Stimulated activated CD8-positive, alpha-beta memory T cell treated with anti-CD3 and anti-CD28 coated beads, Interleukin-4, amount 100 ng/mL, for 48 hours (primary cell): Measurements from ENCODE around the gene CALML3.

Source experiments
- DNase-seq: peaks from one replicate; pipeline ENCODE4 v3.0.0-alpha.2; 2020

Gene CALML3

GRCh38 chr10:5492322-5492855, 32.4 kb upstream of the CALML3 start:
- no peak for DNase-seq

- no peak for DNase-seq
Observed at GRCh38 chr10:5492929-5493576, 31.7 kb upstream of the CALML3 start.

GRCh38 chr10:5493691-5494090, 31.1 kb upstream of the CALML3 start:
- no peak for DNase-seq

- DNase-seq = no peak
Observed at GRCh38 chr10:5494611-5495010, 30.1 kb upstream of the CALML3 start.

GRCh38 chr10:5496261-5497250, 28.2 kb upstream of the CALML3 start:
- no peak for DNase-seq

- no peak for DNase-seq
Observed at GRCh38 chr10:5497289-5497688, 27.5 kb upstream of the CALML3 start.

GRCh38 chr10:5497948-5498730, 26.6 kb upstream of the CALML3 start:
- DNase-seq = no peak

GRCh38 chr10:5498791-5499492, 25.8 kb upstream of the CALML3 start:
- no peak for DNase-seq

- DNase-seq = no peak
Observed at GRCh38 chr10:5499493-5500140, 25.1 kb upstream of the CALML3 start, which contains the start of gene CALML5. CALML5 (minus strand) TSS chr10:5499570; CDS start chr10:5499438, 132 bp downstream.

- no peak for DNase-seq
Observed at GRCh38 chr10:5500162-5500670, 24.5 kb upstream of the CALML3 start.

- DNase-seq = no peak
Observed at GRCh38 chr10:5500910-5501309, 23.9 kb upstream of the CALML3 start.

GRCh38 chr10:5502061-5502521, 22.7 kb upstream of the CALML3 start:
- DNase-seq = no peak

- DNase-seq = no peak
Observed at GRCh38 chr10:5502571-5503476, 21.9 kb upstream of the CALML3 start.

- DNase-seq = no peak
Observed at GRCh38 chr10:5503477-5503835, 21.3 kb upstream of the CALML3 start.

GRCh38 chr10:5504146-5505072, 20.4 kb upstream of the CALML3 start:
- DNase-seq = no peak

GRCh38 chr10:5506246-5506645, 18.5 kb upstream of the CALML3 start:
- no peak for DNase-seq

- no peak for DNase-seq
Observed at GRCh38 chr10:5506751-5507648, 17.8 kb upstream of the CALML3 start.

- no peak for DNase-seq
Observed at GRCh38 chr10:5507649-5508131, 17.1 kb upstream of the CALML3 start.
